T47D (cell line): ENCODE results near the gene NTMT2.
A peak's percentile ranks its signal among the peaks of the same experiment; 100 is the strongest.
"Not testable (repeated sequence)": the region's sequence is repeated elsewhere in the genome, so short reads cannot be mapped to it uniquely, and the experiment has no call there.

Experiments used
- DNase-seq, 2 experiments: peaks; one replicate each; pipeline versions ENCODE4 v3.0.0 to v3.0.0-alpha.2; 2011 to 2012; ENCODE audit warnings: low read depth in 1 of 2, low spot score in 1 of 2
- JUND ChIP-seq: IDR thresholded peaks from 2 replicates; pipeline ENCODE4 v1.6.1; 2012; ENCODE audit warnings: low read depth
- in situ Hi-C: cut with HindIII; loops from 2 replicates; pipeline ENCODE4 v1.10.0; 2016; ENCODE audit warnings: low sequenced_read_pairs, low pct_unique_long_range_greater_than_20kb

NTMT2 gene

GRCh38 chr1:170166518-170167180 is 20.9 kb downstream of the NTMT2 start:
- no peak for TF ChIP-seq JUND
- DNase-seq = no peak
- in situ Hi-C loops = no loop called here

GRCh38 chr1:170168265-170168664 is 22.5 kb downstream of the NTMT2 start:
- in situ Hi-C loops = no loop called here
- DNase-seq = no peak
- TF ChIP-seq JUND = no peak

GRCh38 chr1:170170513-170170912 is 24.8 kb downstream of the NTMT2 start:
- in situ Hi-C loops, DNase-seq: not testable (repeated sequence)

GRCh38 chr1:170174395-170174794 is 28.6 kb downstream of the NTMT2 start:
- in situ Hi-C loops = no loop called here
- peak in 1 of 2 experiments; percentile 23 for DNase-seq
- TF ChIP-seq JUND = no peak

- in situ Hi-C loops = no loop called here
- TF ChIP-seq JUND = no peak
- DNase-seq = no peak
Measured at GRCh38 chr1:170175041-170175440, 29.3 kb downstream of the NTMT2 start.

- DNase-seq = no peak
- no peak for TF ChIP-seq JUND
- in situ Hi-C loops = no loop called here
Measured at GRCh38 chr1:170175484-170175883, 29.7 kb downstream of the NTMT2 start.

- in situ Hi-C loops = no loop called here
- no peak for TF ChIP-seq JUND
Measured at GRCh38 chr1:170176772-170177171, 31.0 kb downstream of the NTMT2 start.

GRCh38 chr1:170182442-170182841 is 36.7 kb downstream of the NTMT2 start:
- DNase-seq = no peak
- TF ChIP-seq JUND = no peak
- in situ Hi-C loops = no loop called here

More at GRCh38 chr1:170176772-170177171, 31.0 kb downstream of the NTMT2 start:
- no peak for DNase-seq

- in situ Hi-C loops = no loop called here
- no peak for TF ChIP-seq JUND
- DNase-seq = no peak
Measured at GRCh38 chr1:170192546-170192945, 46.8 kb downstream of the NTMT2 start.

GRCh38 chr1:170194451-170194850 is 48.7 kb downstream of the NTMT2 start:
- no peak for TF ChIP-seq JUND
- in situ Hi-C loops = no loop called here
- DNase-seq = no peak

GRCh38 chr1:170196490-170197236 is 50.9 kb downstream of the NTMT2 start:
- no peak for TF ChIP-seq JUND
- no peak for DNase-seq
- in situ Hi-C loops = no loop called here

GRCh38 chr1:170198090-170198489 is 52.3 kb downstream of the NTMT2 start:
- TF ChIP-seq JUND = no peak
- in situ Hi-C loops = no loop called here
- no peak for DNase-seq

- in situ Hi-C loops = no loop called here
- no peak for TF ChIP-seq JUND
- DNase-seq = no peak
Measured at GRCh38 chr1:170198584-170198983, 52.8 kb downstream of the NTMT2 start.
